T1000 (cell line): ENCODE measurements around the gene IL12A.

ENCODE experiments used
- DNase-seq: peaks from one replicate; lab custom pipeline; 2025; ENCODE audit warnings: mixed read lengths; lab: John Stamatoyannopoulos, UW

The IL12A gene

DNA sequence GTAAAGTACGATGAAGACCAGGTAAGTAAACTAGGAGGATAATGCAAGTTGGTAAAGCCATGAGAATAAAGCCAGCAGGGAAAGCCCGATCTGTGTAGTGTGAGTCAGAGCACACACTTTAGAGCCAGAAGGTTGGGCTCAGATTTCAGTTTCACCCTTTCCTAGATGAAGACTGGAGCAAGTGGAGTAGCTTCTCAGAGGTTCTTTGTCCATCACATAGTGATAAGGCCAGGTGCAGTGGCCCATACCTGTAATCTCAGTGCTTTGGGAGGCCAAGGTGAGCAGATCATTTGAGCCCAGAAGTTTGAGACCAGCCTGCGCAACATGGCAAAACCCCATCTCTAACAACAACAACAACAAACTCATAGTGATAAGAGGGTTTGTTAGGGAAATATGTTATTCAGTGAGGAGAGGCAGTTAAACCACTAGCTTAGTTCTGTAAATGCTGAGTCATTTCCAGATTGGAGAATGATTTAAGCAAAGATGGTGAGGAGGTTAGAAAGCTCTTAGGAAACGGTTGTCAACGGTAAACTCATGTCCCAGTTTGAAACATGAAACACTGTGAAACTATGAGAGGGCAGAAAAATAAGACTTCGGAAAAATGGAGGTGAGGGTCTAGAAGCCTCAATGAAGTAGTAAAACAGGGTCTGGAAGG is 39.0 kb downstream of the IL12A start:
- peak; percentile 6 for DNase-seq

DNA sequence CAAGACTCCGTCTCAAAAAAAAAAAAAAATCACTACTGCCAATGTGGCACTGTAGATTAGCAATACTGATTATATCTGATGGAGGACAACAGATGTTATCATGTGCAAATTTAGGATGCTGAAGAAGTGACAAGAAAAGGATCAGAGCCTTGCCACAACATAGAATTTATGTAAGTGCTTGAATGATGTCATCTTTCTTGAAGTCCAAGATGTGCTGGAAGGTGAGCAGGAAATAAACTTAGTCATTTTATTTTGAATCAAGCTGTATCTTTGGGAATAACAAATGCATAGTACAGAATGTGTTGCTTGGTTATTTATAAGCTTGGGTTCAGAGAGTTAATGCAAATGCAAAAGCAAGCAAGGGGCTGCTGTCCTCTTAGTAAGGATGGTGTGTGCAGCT is 47.1 kb downstream of the IL12A start:
- DNase-seq: no peak

DNA sequence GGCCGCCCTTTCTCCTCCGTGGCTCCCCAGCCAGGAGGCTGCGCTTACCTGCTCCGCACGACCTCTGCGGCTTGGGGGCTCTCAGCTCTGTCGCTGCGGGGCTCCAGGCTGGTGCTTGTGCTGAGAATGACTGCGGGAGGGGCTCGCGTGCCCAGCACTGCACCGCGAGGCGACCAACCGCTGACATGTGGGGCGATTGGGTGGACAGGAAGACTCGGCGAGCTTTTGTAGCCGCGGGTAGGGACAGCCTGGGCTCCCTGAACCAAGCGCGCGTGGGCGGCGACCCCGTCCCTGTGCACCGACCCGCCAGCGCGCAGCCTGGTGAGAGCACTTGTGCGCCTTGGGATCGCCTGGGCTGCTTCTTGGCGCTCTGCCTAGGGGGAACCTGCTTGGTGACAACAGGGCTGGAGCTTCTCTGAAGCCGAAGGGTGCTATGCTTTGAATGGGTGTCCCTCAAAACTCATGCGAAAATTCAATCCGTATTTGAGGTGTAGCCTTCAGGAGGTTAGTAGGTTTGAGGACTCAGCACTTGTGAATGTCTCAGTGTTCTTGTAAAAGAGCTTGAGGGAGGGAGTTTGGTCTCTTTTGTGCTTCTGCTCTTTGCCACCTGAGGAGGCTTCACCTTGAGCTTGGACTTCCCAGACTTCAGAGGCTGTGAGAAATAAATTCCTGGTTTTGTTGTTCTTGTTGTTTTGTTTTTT is 50.4 kb downstream of the IL12A start:
- DNase-seq: no peak

DNA sequence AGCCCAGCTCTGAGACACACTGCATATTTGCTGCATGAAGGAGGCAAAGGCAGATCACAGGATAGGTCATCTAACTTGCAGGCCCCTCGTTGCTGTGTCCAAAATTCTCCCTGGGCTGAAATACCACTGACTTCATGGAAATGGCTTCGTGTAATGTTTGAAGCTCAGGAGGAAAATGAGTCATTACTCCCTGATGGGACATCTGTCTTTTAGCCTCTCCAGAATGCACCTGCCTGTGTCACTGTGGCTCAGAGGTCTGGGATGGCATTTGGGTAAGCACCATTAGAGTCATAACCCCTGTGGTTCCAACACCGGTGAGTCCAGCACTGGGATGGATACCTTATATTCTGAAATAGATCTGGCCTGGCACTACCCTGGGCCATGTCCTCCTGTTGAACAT is 51.5 kb downstream of the IL12A start:
- no peak for DNase-seq

DNA sequence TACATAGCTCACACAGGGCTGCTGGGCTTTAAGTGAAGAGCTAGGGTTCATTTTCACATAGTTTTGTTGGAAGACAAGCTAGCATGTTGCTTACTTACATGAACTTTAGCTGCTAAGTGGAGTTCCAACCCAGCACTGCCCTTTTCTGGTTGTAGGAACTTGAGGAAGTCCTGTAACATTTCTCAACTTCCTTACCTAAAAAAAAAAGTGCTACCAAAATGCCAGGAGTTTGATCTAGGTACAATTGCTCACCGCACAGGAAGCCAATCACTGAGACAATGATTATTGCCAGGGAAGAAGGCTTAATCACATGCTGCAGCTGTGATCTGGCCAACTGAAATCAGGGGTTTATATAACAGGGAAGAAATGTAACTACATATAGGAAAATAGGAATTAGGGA is 52.8 kb downstream of the IL12A start:
- DNase-seq: no peak

DNA sequence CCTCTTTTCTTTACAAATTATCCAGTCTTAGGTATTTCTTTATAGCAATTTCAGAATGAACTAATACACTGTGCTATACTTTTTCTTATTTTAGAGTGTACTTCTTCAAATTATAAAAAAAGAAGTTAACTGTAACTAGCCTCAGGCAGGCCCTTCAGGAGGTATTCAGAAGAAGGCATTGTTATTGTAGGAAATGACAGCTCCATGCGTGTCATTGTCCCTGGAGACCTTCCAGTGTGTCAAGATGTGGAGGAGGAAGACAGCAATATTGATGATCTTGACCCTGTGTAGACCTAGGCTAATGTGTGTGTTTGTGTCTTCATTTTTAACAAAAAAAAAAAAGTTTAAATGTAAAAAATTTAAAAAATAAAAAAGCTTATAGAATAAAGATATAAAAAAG is 55.5 kb downstream of the IL12A start:
- no peak for DNase-seq
